Glomerular visceral epithelial cell (primary cell): ENCODE measurements around the gene MYO7B.

ENCODE experiments used
- DNase-seq: peaks from one replicate; pipeline ENCODE4 v3.0.0-alpha.2; 2016; ENCODE audit errors: extremely low spot score

MYO7B gene

DNA sequence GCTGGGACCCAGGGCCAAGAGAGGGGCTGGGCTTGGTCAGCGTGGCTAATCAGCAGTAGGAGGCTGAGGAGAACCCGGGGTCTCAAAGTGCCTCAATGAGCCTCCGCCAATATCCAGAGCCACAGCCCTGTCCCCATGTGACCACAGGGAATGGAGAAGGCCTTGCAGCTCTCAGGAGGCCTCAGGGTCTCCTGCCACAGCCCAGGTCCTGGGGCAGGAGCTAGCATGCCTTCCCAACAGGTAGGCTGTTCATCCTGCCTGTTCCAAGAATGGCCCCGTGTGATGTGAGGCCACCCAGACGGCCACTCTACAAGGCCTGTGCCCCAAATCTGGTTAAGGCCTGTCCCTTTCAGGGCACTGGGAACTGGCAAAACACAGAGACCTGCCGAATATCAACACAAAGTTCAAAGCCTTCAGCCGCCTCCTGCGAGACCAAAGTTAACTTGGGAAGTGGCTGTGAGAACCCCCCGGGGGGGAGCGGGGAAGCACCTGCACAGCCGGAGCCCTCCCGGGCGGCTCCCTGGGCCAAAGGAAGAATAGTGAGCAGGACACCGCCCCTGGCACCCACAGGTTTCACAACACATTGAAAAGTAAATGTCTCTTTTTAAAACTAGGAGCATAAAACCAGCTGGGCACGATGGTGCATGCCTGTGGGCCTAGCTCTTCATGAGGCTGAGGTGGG, 144.3 kb downstream of the MYO7B start:
- no peak for DNase-seq

DNA sequence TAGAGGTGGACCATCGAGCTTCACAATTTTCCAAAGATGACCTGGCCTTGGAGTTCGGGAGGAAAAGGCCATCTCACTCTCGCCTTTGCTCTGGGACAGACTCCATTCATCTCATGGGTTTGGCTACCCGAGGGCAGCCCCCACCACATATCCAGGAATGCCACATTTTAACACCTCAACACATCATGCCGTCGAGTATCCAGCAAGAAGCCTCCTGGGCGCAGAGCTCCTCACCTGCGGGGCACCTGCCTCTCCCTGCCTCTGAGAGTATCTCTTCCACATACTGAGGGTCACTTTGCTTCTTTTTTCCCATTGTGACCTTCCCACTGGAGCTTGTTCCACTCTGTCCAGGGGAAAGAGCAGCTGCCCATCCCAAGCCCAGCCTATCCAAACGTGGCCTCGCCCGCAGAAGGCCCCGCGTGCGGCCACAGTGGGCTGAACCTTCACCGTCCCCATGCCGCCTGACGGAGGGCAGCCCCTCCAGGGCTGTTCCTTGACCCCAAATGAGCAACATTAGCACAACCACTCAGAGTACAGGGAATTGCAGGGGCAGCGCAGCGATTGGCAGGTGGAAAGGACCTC, 145.3 kb downstream of the MYO7B start:
- no peak for DNase-seq

DNA sequence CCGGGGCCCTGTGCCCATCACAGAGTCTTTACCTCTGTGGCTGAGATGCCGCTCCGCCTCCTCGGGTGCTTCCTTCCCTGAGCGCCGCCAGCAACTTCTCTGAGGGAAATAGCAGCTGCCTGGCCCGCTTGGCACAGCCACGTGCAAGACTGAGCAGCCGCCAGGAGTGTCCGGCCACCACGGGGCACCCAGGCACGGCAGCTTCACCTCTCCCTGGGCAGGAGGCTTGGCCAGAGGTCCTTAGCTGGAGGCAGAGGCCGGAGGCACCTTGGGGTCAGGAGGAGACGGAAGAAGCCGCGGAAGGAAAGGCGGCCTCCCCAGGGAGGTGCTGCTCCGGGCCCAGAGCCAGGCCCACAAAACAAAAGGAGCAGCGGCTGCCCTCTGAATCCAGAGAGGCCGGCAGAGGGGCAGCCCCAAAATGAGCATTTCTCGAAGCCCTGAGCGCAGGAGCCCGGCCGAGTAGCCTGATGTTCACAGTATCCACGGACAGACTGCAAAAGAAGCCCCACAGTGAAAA, 145.9 kb downstream of the MYO7B start:
- no peak for DNase-seq

DNA sequence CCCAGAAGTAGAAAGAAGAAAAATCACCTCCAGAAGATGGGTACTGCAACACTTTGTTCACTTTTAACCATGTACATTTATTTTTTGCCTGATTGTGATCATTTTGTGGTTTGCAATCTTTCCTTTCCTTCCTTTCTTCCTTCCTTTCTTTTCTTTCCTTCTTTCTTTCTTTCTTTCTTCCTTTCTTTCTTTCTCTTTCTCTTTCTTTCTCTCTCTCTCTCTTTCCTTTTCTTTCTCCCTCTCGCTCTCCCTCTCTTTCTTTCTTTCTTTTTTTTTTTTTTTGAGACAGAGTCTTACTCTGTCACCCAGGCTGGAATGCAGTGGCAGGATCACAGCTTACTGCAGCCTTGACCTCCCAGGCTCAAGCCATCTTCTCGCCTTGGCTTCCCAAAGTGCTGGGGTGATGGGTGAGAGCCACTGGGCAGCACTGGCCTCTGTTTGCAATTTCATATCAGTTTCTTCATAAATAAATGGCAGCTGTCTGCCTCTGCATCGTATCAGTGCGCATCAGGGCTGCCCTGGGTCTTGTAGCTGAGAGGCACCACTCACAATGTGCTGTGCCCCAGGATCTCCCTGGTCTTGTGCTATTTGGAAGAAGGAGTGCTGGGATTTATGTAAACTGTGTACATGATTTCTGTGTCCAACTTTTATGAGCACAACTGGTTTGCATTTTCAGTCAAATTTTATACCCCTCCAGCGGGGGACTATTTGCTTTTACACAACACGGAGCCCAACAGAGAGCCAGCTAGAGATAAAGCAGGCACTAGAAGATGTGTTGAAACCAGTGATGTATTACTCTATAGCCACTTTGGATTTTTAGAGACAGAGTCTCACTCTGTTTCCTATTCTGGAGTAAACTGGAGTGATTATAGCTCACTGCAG, 146.7 kb downstream of the MYO7B start:
- DNase-seq = no peak

DNA sequence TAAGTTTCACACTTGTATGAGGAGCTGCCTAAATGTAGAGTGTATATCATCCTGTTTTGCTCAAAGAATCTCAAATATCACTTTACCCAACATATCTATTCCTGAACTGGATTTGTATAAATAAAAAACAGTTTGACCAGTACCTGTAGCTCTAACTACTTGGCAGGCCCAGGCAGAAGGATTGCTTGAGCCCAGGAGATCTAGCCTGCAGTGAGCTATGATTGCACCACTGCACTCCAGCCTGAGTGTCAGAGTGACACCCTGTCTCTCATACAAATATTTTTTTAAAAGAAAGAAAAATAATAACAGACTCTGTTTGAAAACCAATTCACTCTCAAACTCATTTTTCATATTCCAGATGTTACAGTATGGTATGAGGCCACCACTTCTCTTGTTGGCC, 147.6 kb downstream of the MYO7B start:
- DNase-seq = no peak

DNA sequence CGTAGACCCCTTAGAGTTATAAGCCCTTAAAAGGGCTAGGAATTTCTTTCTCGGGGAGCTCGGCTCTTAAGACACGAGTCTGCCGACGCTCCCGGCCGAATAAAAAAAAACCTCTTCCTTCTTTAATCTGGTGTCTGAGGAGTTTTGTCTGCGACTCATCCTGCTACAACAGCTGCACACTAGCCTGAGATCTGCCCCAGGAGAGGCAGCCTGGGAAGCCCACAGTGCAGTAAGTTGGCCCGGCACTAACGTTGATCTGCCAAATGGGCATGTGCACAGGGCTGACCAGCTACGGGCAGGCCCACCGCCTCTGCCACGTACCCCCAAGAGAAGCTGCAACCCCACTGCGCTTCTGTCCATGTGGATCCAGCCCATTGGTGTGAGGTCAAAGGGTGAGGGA, 148.3 kb downstream of the MYO7B start:
- peak; percentile 51 for DNase-seq

DNA sequence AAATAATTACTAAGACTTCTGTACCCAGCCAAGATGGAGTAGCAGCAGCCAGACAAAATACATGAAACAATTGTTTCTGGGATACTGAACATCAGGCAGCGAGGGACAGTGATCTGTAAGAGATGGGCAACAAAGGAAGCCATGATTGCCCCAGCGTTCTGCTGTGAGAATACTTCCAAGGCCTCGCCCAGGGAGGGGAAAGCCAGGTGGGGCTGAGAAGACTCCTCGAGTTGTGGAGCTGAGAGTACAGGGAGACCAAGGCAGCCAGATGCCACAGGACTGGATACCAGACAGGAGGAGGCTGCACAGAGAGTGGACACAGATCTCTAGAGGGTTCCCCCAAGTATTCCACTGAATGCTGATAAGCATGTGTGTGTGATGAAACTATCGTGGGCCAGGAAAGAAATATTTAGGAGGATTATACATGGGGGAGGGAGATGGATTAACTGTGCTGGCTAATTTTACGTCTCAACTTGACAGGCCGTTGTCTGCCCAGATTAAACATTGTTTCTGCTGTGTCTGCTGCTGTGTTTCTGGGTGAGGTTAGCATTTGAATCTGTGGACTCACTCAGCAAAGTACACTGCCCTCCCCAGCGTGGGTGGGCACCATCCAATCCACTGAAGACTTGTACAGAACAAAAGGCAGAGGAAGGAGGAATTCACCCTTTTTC, 150.1 kb downstream of the MYO7B start:
- DNase-seq = no peak
